HG03521 (cell line): Measurements from ENCODE around the gene TAS1R1.
A peak's percentile ranks its signal among the peaks of the same experiment; 100 is the strongest.
"Not testable (repeated sequence)": the region's sequence is repeated elsewhere in the genome, so short reads cannot be mapped to it uniquely, and the experiment has no call there.

ENCODE experiments used
- ATAC-seq: cut with Tn5 transposase; IDR thresholded peaks from one replicate; pipeline ENCODE4 v1.9.1; 2021; ENCODE audit warnings: mild to moderate bottlenecking, moderate library complexity; ENCODE audit not compliant: unreplicated experiment

The TAS1R1 gene

DNA sequence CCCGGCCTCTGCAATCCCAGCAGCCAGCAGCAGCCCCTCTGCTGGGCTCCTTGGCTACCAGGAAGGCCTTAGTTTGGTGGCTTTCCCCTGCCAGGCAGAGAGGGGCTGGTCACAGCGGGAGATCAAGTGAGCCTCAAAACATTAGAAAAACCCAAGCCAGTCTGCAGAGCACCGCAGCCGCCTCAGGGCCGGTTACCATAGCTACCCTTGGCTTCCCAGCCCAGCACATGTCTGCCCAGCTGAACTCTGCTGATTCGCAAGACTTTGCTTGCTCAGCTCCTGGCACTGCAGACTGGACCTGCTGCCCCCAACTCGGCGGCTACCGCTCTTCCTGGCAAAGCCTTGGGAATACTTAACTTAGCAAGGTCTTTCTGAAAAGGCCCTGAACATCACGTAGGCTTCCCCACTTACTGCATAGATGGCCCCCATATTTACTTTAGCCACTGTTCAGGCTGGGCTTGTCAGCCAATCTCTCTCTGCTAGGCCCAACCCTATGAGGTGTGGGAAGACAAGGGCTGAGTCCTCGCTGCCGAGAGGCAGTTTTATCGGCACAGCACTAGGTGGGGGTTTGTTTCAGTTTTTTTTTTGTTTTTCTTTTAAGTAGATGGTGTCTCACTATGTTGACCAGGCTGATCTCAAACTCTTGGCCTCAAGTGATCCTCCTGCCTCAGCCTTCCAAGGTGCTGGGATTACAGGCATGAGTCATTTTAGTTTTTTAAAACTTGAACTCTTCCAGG is 35.0 kb upstream of the TAS1R1 start:
- no peak for ATAC-seq

GRCh38 chr1:6521536-6521935 is 33.6 kb upstream of the TAS1R1 start:
- ATAC-seq, result no peak

DNA sequence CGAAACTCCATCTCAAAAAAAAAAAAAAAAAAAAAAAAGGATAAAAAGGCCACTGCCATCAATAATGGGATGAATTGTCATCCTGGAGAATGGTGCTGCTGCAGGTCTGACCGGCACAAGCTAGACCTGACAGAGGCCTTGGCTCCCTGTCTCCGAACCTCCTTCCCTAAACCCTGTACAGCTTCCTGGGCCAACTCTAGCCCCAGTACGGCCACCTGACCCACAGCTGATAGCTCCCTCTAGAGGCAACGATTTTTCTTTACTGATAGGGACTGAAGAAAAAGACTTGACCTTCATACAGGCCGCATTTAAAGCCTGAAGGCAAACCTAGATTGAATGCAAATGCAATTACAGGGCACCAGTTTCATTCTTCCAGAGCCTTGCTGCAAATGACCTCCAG is 31.5 kb upstream of the TAS1R1 start:
- ATAC-seq, result no peak

DNA sequence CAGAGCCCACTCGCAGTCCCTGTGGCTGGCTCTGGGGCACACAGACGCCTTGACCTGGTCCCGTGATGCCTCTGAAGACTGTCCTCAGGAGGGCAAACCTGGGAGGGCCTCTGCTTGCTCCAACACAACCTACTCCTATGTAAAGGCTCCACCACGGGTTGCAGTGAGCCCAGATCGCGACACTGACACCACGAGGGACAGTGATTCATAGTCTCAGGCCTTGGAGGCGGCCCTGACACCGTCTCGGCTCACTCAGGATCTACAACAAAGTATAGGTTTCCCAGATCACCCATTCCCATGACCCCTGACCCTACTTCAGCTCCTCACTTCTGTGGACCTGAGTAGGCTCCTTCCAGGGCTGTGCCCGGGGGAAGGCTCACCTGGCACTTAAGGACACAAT is 28.8 kb upstream of the TAS1R1 start:
- ATAC-seq, result no peak

DNA sequence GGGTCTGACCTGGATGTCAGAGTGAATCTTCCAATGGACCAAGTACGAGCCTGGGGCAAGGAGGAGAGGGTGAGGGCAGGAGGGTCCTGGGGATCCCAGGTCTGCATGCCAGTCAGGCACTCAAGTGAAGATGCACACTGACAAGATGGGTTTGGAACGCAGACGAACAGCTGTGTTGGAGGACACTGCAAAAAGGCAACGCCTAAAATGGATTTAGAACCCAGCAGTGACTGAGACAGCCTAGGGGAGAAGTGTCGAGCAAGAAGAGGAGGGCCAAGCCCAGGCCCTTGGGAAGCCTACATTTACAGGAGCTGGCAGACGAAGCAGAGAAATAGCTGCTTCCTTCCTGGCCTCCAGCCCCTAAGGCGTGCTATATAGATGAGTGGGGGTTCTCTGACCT is 26.6 kb upstream of the TAS1R1 start:
- ATAC-seq, result no peak

DNA sequence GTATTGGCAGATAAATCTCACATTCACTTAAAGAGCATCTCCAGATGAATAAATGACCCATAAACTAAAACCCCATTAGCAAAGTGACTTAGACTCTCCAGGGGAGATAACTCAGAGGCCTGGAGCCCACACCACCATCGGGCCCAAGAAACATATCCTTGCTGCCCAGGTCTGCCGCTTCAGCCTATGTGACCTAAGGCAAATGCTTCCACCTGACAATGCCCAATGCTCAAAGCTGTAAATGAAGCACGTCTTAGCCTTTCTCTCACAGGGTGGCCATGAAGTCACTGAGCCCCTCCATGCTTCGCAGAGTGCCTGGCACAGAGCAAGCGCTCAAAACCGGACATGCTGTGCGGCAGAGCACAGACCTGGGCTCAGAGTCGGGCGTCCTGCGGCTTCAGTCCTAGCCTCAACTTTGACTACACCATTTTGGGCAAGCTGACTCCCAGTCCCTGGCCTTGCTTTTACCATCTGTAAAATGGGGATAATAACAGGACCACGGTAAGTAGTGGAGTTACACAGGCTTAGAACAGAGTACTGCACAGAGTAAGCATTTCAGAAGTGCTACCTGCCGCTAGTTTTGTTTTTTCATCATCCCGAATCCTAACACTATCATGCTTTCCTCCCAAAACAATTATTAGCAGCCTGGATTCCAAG is 24.5 kb upstream of the TAS1R1 start:
- no peak for ATAC-seq

- ATAC-seq, result no peak
These were observed 23.1 kb upstream of the TAS1R1 start for GRCh38 chr1:6531996-6532395.

DNA sequence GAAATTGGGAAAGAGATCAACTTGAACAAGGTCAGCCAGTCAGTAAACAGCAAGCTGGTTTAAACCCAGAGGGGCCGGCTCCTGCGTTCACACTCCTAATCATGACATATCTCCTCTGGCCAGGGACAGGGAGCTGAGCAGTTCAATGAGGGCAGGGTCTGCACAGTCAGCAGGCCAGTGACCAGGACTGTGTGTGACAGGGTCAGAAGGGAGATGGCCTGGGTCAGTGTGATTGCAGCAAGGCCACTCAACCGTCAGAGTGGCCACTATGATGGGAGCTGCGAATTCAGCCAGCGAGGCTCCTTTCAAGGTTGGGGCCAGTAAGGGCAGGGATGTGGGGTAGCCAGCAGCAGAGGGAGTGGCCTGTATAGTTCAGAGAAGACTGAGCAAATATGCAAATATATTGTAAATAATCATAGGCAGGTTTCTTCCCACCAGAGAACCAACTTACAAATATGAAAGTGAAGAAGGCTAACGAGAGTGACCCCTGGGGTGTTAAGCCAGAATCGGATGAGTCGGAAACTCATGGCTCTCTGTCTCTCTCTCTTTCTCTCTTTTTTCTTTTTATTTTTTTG is 20.8 kb upstream of the TAS1R1 start:
- no peak for ATAC-seq

- ATAC-seq, result no peak
These were observed 19.9 kb upstream of the TAS1R1 start for GRCh38 chr1:6535214-6535613.

DNA sequence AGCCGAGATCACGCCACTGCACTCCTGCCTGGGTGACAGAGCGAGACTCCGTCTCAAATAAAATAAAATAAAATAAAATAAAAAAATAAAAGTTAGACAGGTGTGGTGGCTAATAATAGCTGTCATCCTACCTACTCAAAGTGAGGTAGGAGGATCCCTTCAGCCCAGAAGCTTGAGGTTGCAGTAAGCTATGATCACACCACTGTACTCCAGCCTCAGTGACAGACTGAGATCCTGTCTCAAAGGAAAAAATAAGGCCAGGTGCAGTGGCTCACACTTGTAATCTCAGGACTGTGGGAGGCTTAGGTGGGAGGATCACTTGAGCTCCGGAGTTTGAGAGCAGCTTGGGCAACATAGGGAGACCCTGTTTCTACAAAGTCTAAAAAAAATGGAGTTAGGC is 18.8 kb upstream of the TAS1R1 start:
- no peak for ATAC-seq

GRCh38 chr1:6538956-6539355 is 16.2 kb upstream of the TAS1R1 start:
- no peak for ATAC-seq

DNA sequence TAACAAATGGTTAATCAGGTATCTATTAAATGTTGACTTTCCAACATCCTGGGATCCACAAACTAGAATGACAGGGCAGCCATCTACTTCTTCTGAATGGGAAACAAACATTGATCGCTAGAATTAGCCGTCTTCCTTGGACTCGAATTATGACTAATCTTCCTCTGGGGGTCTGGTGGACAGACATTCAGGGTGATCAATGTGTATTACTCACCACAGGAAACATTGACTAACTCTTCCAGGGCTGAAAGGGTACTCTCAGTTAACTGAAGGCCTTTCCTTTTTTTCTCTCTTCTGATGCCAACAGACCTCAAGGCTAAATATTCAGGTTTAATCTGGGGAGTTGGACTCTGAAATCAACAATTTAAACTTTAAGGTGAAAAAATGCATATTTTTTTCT is 10.3 kb upstream of the TAS1R1 start:
- ATAC-seq, result no peak

DNA sequence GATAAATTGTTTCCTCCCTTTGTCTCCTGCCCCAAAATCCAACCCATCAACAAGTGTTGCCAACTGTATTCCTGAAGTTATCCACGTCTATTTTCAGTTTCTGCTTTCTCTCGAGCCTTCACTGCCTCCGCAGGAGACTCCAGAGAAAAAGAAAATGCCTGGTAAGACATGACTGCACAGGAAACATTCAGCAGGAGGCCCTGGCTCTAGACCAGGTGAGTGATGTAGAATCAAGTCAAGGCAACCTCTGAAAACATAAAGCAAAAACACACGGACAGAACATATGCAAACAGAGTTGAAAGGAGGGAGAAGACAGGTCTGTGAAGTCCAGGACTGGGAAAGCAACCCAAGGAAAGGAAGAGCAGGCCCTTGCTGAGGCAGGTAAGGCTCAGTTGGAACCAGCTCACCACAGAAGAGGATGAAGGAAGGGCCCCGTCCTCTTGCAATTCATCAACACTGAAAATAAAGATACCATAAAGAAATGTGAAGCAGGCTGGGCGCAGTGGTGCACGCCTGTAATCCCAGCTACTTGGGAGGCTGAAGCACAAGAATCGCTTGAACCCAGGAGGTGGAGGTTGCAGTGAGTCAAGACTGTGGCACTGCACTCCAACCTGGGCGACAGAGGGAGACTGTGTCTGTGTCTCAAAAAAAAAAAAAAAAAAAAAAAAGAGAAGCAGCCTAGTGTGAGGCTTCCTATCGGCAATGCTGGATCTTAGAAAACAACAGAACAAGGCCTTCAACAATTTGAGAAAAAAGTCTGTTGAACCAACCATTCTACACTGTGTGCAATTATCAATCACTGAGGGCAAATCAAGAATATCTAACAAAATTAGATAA is 9.6 kb upstream of the TAS1R1 start:
- ATAC-seq, result no peak

DNA sequence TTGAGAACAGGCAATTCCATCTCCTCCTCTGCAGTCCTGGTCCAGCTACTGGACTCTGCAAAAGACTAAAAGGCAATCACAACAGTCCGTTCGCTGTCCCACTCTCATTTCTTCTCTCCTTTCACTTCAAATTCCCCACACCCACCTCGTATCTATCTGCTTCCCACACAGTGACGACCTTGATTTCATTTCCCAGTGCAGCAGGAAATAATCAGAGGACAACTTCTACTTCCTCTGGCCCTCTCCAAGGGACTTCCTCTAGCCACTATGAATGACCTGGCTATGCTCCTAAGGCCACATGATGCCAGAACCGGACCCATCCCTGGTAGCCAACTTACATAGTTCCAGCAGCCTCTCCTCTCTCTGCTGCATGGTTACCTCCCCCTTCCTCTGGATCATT is 8.8 kb upstream of the TAS1R1 start:
- ATAC-seq, result no peak

- no peak for ATAC-seq
These were observed 7.8 kb upstream of the TAS1R1 start for GRCh38 chr1:6547301-6547700.

- ATAC-seq, result peak; percentile 92
These were observed 838 bp upstream of the TAS1R1 start, which contains the start of gene NOL9 for GRCh38 chr1:6554031-6554906. Gene NOL9 (minus strand): TSS chr1:6554513. CDS start chr1:6554502, 11 bp downstream.

- ATAC-seq, result no peak
These were observed 2.5 kb downstream of the TAS1R1 start for GRCh38 chr1:6557597-6557996.

GRCh38 chr1:6559161-6559560 is 4.1 kb downstream of the TAS1R1 start:
- not testable (repeated sequence) for ATAC-seq

- ATAC-seq, result no peak
These were observed 5.2 kb downstream of the TAS1R1 start for GRCh38 chr1:6560267-6560666.

DNA sequence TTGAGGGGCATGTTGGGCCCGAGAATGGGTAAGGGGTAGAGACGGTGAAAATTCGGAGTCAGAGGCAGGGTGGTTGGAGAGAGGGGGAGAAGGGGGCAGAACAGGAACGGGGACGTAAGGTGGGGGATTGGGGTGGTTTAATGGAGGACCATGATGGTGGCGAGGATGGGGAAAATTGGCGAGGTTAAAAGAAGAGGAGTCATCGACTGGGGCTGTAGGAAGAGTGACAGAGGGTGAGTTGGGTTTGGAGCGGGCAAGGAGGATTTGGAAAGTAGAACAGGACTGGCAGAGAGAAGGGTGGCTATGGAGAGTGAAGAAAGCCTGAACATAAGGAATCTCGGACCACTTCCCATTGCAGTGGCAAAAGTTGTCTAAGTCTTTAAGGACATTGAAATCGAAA is 13.9 kb downstream of the TAS1R1 start:
- ATAC-seq, result no peak
